Suprapubic skin (tissue), 4 donors: ENCODE measurements around the gene ESPN.

ENCODE experiments used
- POLR2A ChIP-seq, 2 donors: fragments of 450-650 bp; IDR thresholded peaks; one replicate each; pipeline ENCODE4 v1.6.1; 2017; ENCODE audit warnings: antibody characterized with exemption in 2 of 2, mild to moderate bottlenecking in 2 of 2, moderate library complexity in 2 of 2
- POLR2AphosphoS5 ChIP-seq, 3 donors: sonication (generic); formaldehyde crosslinking; IDR thresholded peaks; one replicate each; pipeline ENCODE4 v1.6.1; 2017; ENCODE audit warnings: antibody characterized with exemption in 3 of 3
- TF ChIP-seq, protein P1 (sequence below), 2 donors: fragments of 200-600 bp in 1 of 2; fragments of 450-650 bp in 1 of 2; sonication (generic) in 1 of 2; IDR thresholded peaks; one replicate each; pipeline ENCODE4 v1.5.1; 2016 to 2019; ENCODE audit warnings: antibody characterized with exemption in 2 of 2, mild to moderate bottlenecking in 1 of 2, moderate library complexity in 1 of 2

DNA sequence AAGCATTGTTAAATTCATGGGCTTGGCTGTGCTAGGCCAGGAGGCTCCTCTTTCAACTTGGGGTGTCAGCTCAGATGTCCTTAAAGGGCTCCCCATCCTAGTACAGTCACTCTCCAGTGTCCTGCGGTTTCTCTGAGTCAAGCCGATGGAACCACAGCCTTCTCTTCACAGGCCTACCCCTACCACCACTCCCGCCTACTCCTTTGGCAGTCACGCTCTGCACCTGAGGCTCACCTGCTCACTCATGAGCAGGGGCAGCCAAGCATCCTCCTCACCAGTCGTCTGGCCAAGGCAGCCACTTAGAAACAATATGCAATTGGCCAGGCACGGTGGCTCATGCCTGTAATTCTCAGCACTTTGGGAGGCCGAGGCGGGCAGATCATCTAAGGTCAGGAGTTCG, 34.6 kb upstream of the ESPN start:
- TF ChIP-seq, protein P1, sequence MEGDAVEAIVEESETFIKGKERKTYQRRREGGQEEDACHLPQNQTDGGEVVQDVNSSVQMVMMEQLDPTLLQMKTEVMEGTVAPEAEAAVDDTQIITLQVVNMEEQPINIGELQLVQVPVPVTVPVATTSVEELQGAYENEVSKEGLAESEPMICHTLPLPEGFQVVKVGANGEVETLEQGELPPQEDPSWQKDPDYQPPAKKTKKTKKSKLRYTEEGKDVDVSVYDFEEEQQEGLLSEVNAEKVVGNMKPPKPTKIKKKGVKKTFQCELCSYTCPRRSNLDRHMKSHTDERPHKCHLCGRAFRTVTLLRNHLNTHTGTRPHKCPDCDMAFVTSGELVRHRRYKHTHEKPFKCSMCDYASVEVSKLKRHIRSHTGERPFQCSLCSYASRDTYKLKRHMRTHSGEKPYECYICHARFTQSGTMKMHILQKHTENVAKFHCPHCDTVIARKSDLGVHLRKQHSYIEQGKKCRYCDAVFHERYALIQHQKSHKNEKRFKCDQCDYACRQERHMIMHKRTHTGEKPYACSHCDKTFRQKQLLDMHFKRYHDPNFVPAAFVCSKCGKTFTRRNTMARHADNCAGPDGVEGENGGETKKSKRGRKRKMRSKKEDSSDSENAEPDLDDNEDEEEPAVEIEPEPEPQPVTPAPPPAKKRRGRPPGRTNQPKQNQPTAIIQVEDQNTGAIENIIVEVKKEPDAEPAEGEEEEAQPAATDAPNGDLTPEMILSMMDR (IDR thresholded peaks at IDR 0.05), result no peak
- TF ChIP-seq POLR2AphosphoS5 (IDR thresholded peaks at IDR 0.05), result no peak
- TF ChIP-seq POLR2A (IDR thresholded peaks at IDR 0.05), result no peak
